ENCODE results near the gene MXRA7. TPM values are rescaled to one million over a fixed set of nuclear protein-coding genes. Genes with fewer than 3 reads are reported as not detected.

The MXRA7 gene
- total and polyA plus RNA-seq, 2 donors (not counting 1 experiment from before 2014, with no cell fraction given): 5.5 to 16.1 TPM

- H3K36me3 ChIP-seq (replicated peaks in 1 of 2; ENCODE audit: control extremely low read depth in 1 of 2, control insufficient read depth in 1 of 2, extremely low read depth in 1 of 2, insufficient read depth in 2 of 2, low read length in 1 of 2): no peaks in the 10 kb centered on the region
- peaks cover 36% of the 10 kb centered on the region for H3K27me3 Mint-ChIP-seq
- peaks cover 0 to 16% (median 6%) of the 10 kb centered on the region in 4 experiments for H3K27me3 ChIP-seq (replicated peaks in 1 of 4; ENCODE audit: control extremely low read depth in 1 of 4, control insufficient read depth in 3 of 4, insufficient read depth in 4 of 4, low read length in 3 of 4)
- peaks cover 4 to 18% (median 5%) of the 10 kb centered on the region in 3 donors for H3K9me3 ChIP-seq (ENCODE audit: control extremely low read depth in 1 of 3, control insufficient read depth in 2 of 3, insufficient read depth in 1 of 3, low read length in 2 of 3)
- H3K4me1 ChIP-seq (ENCODE audit: control insufficient read depth in 2 of 2, insufficient read depth in 2 of 2, low read length in 2 of 2): no peaks in the 10 kb centered on the region
- peaks cover 3% of the 10 kb centered on the region for H3K9me3 Mint-ChIP-seq (ENCODE audit: insufficient read depth)
- intact Hi-C loops (cut with micrococcal nuclease): no loop called here
- H3K4me1 Mint-ChIP-seq: no peaks in the 10 kb centered on the region
- no peak overlapping the region for H3K27ac Mint-ChIP-seq
- ChIA-PET POLR2A (no interaction called here), CTCF (no interaction called here)
- WGBS (ENCODE audit: insufficient coverage): no CpG with 5 or more reads among the region's 1 CpG
- TF ChIP-seq CTCF (IDR thresholded peaks at IDR 0.05) (no peak), EZH2 (IDR thresholded peaks at IDR 0.05; ENCODE audit: borderline replicate concordance, insufficient read depth, low read depth, low read length, poor library complexity, severe bottlenecking) (no peak)
- H3K4me2 ChIP-seq (replicated peaks; ENCODE audit: low read depth, low read length, poor library complexity, severe bottlenecking): no peak overlapping the region
- ATAC-seq (ENCODE audit: low read depth) (no peak), DNase-seq (no peak)
- H3K79me2 ChIP-seq (ENCODE audit: control insufficient read depth, insufficient read depth, low read length): no peaks in the 10 kb centered on the region
- H3K27ac ChIP-seq (ENCODE audit: low read length in 2 of 2): no peak overlapping the region
- H2AFZ ChIP-seq (ENCODE audit: insufficient read depth, low read depth, low read length, poor library complexity, severe bottlenecking): no peak overlapping the region
- no peak overlapping the region for H3K4me3 Mint-ChIP-seq
- H4K20me1 ChIP-seq (ENCODE audit: control insufficient read depth, insufficient read depth, low read length, poor library complexity, severe bottlenecking): no peaks in the 10 kb centered on the region
- H3K9ac ChIP-seq (ENCODE audit: low read length): no peak overlapping the region
- no peak overlapping the region for H3K4me3 ChIP-seq (ENCODE audit: control extremely low read depth in 1 of 5, extremely low read depth in 1 of 5, insufficient read depth in 1 of 5, low read depth in 2 of 5, low read length in 4 of 5)
Observed at GRCh38 chr17:76646712-76647111, 64.1 kb downstream of the MXRA7 start.

GRCh38 chr17:76645481-76645880 lies 65.3 kb downstream of the MXRA7 start:
- no peak for ATAC-seq (ENCODE audit: low read depth)
- intact Hi-C loops (cut with micrococcal nuclease): no loop called here
- 100% methylated on average over 5 of the region's 5 CpGs for WGBS (ENCODE audit: insufficient coverage)
- Histone ChIP-seq H3K27me3 (replicated peaks in 1 of 4; ENCODE audit: control extremely low read depth in 1 of 4, control insufficient read depth in 3 of 4, insufficient read depth in 4 of 4, low read length in 3 of 4) (peaks cover 0 to 16% (median 6%) of the 10 kb centered on the region in 4 experiments), H3K4me3 (ENCODE audit: control extremely low read depth in 1 of 5, extremely low read depth in 1 of 5, insufficient read depth in 1 of 5, low read depth in 2 of 5, low read length in 4 of 5) (no peak overlapping the region), H3K27ac (ENCODE audit: low read length in 2 of 2) (no peak overlapping the region), H3K9me3 (ENCODE audit: control extremely low read depth in 1 of 3, control insufficient read depth in 2 of 3, insufficient read depth in 1 of 3, low read length in 2 of 3) (peaks cover 4 to 18% (median 5%) of the 10 kb centered on the region in 3 donors), H4K20me1 (ENCODE audit: control insufficient read depth, insufficient read depth, low read length, poor library complexity, severe bottlenecking) (no peaks in the 10 kb centered on the region), H3K4me2 (replicated peaks; ENCODE audit: low read depth, low read length, poor library complexity, severe bottlenecking) (no peak overlapping the region), H3K4me1 (ENCODE audit: control insufficient read depth in 2 of 2, insufficient read depth in 2 of 2, low read length in 2 of 2) (no peaks in the 10 kb centered on the region), H3K79me2 (ENCODE audit: control insufficient read depth, insufficient read depth, low read length) (no peaks in the 10 kb centered on the region), H2AFZ (ENCODE audit: insufficient read depth, low read depth, low read length, poor library complexity, severe bottlenecking) (no peak overlapping the region), H3K9ac (ENCODE audit: low read length) (no peak overlapping the region), H3K36me3 (replicated peaks in 1 of 2; ENCODE audit: control extremely low read depth in 1 of 2, control insufficient read depth in 1 of 2, extremely low read depth in 1 of 2, insufficient read depth in 2 of 2, low read length in 1 of 2) (no peaks in the 10 kb centered on the region)
- H3K27me3 Mint-ChIP-seq: peaks cover 28% of the 10 kb centered on the region
- no peak overlapping the region for H3K4me3 Mint-ChIP-seq
- ChIA-PET POLR2A (no interaction called here), CTCF (no interaction called here)
- H3K9me3 Mint-ChIP-seq (ENCODE audit: insufficient read depth): peaks cover 3% of the 10 kb centered on the region
- no peaks in the 10 kb centered on the region for H3K4me1 Mint-ChIP-seq
- no peak for TF ChIP-seq EZH2 (IDR thresholded peaks at IDR 0.05; ENCODE audit: borderline replicate concordance, insufficient read depth, low read depth, low read length, poor library complexity, severe bottlenecking)
- TF ChIP-seq CTCF (IDR thresholded peaks at IDR 0.05): no peak
- DNase-seq: no peak
- no peak overlapping the region for H3K27ac Mint-ChIP-seq

Data from B cell (primary cell).